A204.1 (cell line): ENCODE measurements around the gene ATP2C1.
A peak's percentile ranks its signal among the peaks of the same experiment; 100 is the strongest.
"Not testable (repeated sequence)": the region's sequence is repeated elsewhere in the genome, so short reads cannot be mapped to it uniquely, and the experiment has no call there.

ENCODE experiments used
- FAIRE-seq: peaks from 2 replicates; lab custom pipeline; 2012; peaks lifted over from hg19 to GRCh38; lab: Jason Lieb, UNC

ATP2C1 gene

DNA sequence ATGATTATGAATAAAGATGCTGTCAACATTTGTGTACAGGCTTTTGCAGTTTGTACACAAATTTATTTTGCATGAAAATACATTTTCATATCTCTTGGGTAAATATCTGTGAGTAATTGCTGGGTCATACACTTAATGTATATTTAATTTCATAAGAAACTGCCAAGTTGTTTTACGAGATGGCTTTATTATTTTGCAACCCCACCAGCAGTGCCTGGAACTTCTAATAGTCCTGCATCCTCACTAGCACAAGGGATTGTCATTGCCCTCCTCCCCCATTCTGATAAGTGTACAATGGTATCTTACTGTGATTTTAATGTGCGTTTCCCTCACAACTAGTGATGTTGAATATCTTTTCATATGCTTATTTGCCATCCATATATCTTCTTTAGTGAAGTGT lies 87.6 kb downstream of the ATP2C1 start:
- FAIRE-seq: no peak

DNA sequence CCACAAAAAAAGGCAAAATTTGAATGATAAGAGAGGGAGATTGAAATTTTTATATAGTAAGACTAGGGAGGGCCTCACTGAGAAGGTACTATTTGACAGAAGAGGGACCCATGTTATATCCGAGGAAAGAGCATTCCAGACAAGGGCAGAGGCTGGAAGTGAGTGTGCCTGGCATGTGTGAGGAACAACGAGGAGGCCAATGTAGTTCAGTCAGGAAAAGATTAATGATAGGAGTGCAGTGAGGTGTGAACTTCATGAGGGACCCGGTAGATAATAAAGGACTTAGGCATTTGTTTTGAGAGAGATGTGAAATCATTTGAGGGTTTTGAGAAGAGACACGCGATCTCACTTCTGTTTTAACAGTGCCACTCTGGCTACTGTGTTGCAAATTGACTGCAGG lies 96.4 kb downstream of the ATP2C1 start:
- no peak for FAIRE-seq

DNA sequence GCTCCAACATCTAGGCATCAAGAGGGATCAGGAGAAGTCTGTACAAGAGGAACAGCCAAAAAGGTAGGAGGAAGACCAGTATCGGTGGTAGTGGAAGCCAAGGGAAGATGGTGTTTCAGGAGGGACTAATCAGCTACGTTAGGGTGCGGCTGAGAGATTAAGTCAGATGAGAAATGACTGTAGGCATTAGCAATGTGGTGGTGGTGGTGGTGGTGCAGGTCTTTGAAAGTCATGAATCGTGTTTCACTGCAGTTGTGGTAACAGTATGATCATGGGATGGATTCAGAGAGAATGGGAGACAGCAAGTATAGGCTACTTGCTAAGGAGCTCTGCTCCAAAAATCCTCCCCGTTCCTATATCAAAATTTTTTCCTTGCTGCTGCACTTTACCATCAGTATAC lies 97.2 kb downstream of the ATP2C1 start:
- no peak for FAIRE-seq

DNA sequence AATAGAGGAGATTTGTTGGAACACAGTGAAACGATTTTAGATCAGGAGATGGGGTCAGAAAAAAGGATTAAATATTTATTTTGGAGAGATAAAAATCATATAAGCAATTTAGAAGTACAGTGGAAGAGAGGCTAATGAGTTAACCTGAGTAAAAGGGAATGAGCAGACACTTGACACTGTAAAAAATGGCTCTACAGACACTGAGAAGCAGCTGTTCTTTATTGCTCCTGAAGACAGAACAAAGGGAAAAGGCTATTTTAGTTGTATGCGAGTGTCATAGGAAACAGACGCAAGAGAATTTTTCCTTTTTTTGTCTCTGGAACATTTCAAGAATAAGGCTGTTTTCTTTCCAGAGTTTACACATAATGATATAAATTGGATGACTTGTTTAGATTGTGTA lies 98.5 kb downstream of the ATP2C1 start:
- FAIRE-seq: no peak

DNA sequence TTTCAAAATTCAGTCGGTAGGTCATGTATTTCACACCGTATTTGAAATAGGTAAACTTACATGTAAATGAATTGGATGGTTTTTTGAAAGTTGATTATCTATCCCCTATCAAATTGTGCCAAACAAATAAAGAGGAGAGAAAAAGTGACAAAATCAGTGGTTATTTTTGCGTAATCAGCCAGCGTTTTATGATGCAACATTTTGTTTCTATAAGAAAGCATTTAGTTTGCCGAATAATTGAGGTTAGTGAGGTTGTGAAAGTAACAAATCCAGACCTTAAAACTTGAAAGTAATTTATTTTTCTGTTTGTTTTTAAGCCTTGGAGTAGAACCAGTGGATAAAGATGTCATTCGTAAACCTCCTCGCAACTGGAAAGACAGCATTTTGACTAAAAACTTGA lies 103.4 kb downstream of the ATP2C1 start:
- FAIRE-seq: no peak

DNA sequence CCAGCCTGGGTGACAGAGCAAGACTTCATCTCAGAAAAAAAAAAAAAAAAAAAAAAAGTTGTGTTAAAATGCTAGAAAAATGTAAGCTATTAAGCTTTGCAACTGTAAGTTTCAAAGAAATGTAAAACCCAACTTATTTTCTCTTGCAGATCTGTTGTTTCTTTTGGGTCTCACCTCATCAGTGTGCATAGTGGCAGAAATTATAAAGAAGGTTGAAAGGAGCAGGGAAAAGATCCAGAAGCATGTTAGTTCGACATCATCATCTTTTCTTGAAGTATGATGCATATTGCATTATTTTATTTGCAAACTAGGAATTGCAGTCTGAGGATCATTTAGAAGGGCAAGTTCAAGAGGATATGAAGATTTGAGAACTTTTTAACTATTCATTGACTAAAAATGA lies 107.2 kb downstream of the ATP2C1 start:
- FAIRE-seq: no peak

DNA sequence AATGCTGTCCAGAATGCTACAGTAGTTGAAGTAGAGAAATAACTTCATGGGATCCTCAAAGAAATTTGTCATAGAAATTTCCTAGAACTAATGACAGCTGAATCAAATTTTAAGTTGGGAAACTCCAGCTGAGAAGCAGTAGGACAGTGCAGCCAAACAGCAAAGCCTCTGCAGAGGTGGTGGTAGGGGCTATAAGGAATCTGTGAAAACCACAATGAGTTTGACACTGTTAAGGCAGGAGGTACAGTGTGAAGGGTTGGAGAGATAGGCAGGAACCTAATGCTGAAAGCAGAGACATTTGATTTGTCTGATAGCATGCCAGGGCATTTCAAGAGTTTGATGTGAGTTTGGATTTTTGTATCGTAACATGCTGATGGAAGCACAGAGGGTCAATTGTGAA lies 110.7 kb downstream of the ATP2C1 start:
- no peak for FAIRE-seq

DNA sequence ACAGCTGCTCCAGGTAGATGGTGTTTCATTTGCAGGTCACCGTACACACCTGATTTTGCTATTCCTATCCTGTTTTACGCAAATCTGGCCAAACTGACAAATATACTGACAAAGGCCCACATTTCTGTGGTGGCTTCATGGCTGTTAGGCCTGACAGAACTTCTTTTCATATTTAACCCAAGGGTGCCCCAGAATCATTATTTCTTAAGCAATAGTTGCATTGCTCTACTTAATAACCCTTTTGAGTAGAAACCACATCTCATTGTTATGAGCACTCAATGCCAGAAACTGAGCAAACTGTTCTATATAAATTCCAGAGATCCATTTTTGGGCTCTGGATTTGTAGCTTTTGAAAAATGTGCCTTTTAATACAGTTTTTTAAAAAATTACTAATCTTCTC lies 113.4 kb downstream of the ATP2C1 start:
- no peak for FAIRE-seq

DNA sequence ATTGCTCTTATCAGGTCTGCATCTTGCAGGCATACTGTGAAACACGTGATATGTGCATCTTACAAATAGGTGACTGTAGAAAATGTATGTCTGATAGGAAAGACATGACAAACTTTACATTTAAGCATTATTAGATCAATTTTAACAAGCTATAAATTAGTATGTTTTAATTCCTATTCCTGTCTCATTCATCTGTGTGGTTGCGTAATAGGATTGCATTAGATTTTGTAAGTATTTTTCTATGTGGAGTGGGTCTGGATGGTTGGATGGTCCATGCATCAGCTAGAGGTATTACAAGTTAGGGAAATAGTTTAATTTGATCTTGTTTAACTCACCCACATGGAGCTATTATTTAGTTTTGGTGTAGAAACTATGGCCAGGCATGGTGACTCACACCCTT lies 113.9 kb downstream of the ATP2C1 start:
- FAIRE-seq: no peak

DNA sequence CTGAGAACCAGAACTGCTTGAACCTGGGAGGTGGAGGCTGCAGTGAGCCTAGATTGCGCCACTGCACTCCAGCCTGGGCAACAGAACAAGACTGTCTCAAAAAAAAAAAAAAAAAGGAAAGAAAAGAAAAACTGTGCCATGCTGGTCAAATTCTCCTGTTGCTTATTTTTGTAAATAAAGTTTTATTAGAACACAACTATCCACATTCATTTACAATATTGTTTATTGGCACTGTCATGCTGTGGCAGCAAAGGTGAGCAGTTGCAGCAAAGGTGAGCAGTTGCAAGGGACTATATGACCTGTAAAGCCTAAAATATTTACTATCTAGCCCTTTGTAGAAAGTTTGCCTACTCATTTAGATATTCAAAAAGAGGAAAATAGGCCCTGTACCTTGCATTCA lies 114.4 kb downstream of the ATP2C1 start:
- no peak for FAIRE-seq

DNA sequence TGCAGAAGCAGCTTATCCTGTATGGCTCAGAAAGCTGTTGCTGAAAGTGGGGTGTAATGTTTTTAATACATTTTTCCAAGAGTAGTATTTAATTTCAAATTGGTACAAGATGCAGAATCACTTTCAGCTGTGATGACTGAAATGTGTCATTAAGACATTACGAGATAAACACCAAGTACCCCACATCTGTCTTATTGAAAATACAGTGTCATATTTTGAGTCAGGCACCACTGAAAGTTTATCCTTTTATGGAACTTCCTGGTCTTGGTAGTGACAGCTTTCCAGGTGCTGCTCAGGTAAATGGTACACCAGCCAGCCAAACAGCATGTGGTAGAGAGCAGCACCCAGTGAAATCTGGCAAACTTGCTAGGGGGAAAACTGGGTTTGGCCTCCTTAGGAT lies 115.8 kb downstream of the ATP2C1 start:
- FAIRE-seq: no peak

DNA sequence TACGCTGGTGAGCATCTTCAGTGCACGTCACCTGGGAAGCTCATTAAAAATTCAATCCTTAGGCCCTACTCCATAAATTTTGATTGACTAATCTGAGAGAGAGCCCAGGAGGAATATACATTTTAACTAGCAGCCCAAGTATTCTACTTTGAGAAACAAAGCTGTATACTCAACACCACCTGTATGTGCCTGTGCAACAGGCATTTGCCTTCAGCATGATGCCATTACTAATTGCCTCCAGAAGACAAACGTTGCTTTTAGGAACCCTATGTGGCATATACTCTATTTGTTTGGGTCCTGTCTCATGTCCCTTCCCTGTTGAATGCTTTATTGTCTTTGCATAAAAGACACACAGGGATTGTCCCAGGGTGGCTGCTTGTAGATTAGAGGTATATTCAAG lies 125.1 kb downstream of the ATP2C1 start:
- no peak for FAIRE-seq

DNA sequence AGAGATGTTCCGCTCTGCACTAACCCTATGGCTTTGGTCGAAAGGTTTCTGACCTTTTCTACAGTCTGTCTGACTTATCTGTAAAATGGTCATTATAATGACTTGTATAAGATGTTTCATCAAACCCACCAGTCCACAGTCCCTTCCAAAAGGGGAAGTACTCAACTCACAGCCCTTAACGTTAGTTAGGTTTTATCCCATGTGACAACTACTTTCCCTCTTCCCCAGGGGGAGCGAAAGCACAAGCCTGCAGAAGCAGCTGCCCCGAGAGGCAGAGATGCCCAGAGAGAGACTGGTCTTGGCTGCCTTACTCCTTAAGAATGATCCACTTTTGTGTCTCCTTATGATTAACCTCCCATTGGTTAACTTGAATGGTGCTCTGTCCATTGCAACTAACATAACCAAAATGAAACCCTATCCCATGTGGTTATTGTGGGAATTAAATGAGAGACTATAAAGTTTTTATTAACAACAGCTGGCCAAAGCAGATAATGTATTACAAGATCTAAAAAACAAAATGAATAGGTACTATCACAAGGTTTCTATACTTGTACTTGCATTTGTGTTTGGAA lies 126.3 kb downstream of the ATP2C1 start:
- FAIRE-seq: no peak

DNA sequence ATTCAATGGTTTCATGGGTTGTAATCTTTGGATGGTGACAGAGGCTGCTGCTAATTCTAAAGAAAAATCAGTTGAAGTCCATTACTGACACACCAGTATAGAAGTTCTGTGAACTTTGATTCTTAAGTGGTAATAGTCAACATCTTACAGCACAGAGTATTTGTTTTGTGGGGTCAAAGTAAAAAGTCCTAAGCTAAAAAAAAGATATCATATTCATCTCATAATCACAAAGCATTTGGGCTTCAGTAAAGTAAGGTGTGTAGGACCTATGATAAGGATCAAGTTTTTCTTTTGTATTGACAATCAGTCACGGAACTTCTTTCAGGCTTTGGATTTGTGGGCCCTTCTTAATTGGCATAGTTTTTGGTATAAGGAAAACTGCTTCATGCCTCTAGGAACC lies 131.7 kb downstream of the ATP2C1 start:
- FAIRE-seq: no peak

DNA sequence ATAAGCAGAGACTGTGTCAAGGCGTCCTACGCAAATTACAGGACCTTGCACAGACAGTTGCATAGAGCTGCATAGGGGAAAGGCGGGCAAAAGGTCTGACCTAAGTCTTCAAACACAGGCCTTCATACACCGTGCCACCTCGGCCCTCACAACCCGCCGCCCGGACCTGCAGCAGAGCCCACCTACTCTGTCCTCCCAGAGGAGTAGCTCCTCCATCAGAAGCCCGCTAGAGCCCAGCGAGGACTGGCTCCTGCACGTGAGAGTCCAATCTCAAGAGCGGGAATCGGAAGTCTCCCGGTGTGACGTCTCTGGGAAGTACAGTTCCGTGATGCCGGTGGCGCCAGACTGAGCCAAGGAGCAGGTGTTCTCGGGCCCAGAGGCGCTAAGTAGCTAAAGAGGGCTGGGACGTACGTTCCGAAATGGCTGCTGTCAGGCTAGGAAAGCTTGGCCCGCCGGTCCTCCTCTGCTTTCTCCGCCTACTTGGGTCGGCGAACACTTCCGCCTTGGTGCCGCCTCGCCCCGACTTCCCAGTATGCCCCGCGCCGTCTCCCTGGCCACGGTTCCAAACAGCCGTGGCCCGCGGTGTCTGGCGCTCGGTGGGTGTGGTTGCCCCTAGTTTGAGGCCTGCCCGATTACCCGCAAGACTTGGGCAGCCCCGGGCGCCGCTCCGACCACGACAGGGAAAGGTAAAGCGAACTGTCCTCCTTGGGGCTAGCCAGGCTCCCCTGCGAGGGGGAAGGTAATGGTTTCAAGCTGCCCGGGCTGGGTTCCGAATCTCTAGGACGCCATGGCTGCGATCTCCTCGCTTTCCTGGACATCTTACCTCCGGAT lies 132.7 kb downstream of the ATP2C1 start, which contains the start of the genes ASTE1 and NEK11:
Gene ASTE1, minus strand, starts transcription at position 505 of the 831 bp plus-strand sequence. CDS start 1,519 bp downstream, outside the sequence.
Gene NEK11, plus strand, starts transcription at position 557 of the 831 bp plus-strand sequence. CDS start 2,832 bp downstream, outside the sequence.
- FAIRE-seq: peak; percentile 63

DNA sequence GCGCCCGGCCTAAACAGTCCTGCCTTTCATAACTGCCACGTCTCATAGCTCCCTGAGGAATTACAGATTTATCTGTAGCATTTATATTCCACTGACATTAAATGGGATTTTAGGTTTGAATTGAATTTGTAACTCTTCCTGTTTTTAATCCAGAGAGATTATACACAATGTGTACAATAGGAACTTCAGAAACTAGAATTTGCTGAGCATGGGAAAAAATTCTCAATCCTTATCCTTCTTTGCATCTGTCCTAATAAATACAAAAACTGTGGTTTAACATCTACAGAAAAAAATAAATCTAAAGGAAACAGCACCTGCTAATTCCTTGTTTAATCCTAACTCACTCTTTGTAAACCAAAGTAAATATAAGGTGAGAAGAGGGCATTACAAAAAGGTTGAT lies 135.0 kb downstream of the ATP2C1 start:
- no peak for FAIRE-seq

DNA sequence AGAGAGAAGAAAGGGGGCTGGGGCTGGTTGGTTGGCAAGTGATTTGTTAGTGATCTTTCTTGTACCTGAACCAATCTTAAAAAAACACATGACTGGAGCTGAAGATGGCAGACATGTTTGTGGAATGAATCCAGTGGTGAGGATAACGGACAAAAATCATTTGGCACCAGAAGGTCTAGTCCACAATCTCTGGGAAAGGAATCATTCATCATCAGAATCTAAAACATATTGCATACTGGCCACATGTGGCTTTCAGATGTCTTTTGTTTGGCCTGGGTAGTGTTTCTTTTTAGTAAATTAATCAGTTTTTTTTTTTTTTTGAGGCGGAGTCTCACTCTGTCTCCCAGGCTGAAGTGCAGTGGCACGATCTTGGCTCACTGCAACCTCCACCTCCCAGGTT lies 137.8 kb downstream of the ATP2C1 start:
- FAIRE-seq: no peak

DNA sequence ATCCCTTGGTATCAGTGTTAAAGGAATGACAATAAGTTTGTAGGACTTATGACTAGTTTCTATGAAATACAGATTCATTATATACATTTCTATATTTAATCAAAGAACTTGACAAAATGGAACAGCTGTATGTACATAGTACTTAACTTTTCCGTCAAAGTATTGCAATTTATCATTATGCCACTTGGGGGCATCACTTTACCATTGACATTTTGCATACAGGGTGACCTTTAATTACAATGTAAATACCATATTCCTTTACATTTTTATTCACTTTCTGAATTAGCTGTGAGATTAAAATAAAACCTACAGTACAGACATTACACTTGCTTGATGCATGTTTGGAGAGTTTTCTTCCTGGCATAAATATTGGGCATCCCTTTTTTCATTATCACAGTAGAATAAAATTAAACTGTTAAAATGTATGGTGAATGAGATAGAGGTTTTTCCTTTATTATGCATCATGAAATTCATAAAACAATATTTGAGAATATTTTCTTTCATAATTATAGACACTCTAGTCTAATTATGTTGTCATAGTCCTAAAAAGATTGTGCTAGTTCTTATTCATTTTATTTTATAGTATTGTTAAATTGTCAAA lies 139.7 kb downstream of the ATP2C1 start:
- FAIRE-seq: peak; percentile 98

DNA sequence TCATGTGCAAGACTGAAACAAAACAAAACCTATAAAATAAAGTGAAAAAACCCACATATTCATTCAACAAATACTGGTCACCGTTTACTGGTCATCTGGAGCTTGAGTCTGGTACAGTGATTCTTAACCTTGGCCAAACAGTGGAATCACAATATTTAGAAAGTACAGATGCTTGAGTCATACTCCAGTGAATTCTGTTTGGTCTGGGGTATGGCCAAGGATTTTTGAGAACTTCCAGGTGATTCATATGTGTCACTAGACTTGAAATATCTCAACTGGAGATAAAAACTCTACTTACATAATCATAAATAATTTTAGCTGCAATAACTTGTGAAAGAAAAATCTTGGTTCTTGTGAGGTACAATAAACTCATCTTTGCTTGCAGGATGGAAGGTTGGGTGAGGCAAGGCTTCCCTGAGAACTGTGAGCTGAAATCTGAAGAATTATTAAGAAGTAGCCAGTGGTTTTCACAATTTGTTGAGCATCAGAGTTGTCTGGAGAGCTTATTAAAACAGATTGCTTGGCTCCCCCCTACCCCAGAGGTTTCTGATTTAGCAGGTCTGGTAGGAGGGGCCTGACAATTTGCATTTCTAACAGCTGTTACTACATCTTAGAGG lies 142.4 kb downstream of the ATP2C1 start:
- FAIRE-seq: no peak

DNA sequence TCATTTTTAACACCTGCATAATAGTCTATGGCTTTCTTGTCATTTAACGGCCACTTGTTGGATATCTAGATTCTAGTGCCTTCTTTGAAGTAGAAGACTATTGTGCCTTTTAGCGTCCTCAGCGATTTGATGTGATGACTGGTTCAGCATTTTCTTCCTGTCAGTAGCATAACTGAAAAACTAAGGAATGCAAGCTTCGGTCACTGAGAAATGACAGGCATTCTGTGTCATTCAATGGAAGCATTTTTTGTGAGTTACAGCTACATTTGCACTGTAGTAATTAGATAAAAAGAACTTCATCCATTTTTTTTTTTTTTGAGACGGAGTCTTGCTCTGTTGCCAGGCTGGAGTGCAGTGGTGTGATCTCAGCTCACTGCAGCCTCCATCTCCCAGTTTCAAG lies 143.1 kb downstream of the ATP2C1 start:
- FAIRE-seq: no peak

DNA sequence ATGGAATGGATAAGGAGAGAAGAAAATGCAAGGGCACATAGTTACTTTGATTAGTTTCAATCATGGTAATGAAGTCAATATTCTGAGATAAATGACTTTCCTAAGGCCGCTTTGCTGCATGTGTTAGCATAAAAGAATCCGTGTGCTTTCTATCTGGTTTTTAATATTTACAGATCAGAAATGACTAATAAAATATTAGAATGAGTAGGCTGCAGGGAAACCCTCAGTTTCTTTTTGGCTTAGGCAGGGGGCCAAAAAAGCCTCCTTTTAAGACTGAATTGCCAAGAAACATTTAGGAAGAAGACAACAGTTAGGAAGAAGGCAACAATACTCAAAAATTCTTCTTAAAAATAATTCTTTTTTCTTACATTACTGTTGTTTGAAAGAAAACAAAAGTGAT lies 144.4 kb downstream of the ATP2C1 start:
- no peak for FAIRE-seq

DNA sequence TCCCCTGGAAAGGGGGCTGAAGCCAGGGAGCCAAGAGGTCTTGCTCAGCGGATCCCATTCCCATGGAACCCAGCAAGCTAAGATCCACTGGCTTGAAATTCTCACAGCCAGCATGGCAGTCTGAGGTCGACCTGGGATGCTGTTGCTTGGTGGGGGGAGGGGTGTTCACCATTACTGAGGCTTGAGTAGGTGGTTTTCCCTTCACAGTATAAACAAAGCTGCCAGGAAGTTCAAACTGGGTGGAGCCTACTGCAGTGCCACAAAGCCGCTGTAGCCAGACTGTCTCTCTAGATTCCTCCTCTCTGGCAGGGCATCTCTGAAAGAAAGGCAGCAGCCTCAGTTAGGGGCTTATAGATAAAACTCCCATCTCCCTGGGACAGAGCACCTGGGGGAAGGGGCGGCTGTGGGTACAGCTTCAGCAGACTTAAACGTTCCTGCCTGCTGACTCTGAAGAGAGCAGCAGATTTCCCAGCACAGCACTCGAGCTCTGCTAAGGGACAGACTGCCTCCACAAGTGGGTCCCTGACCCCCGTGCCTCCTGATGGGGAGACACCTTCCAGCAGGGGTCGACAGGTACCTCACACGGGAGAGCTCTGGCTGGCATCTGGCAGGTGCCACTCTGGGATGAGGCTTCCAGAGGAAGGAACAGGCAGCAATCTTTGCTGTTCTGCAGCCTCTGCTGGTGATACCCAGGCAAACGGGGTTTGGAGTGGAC lies 148.5 kb downstream of the ATP2C1 start:
- FAIRE-seq: not testable (repeated sequence)
